ENCODE data around the gene TMEM232.

Gene TMEM232

GRCh38 chr5:110726249-110727024 is at the start of gene TMEM232:
Gene TMEM232 (minus strand): TSS chr5:110726671. CDS start chr5:110667352, 59,319 bp downstream.
- TF ChIP-seq GATA1 (IDR thresholded peaks at IDR 0.05; ENCODE audit: low read depth, low read length) (no peak), POLR2A (IDR thresholded peaks at IDR 0.05; ENCODE audit: low read length) (no peak)
- peak; percentile 77 to 81 for DNase-seq

GRCh38 chr5:110770286-110770685 is 43.8 kb upstream of the TMEM232 start:
- no peak for DNase-seq

GRCh38 chr5:110769000-110769681 is 42.7 kb upstream of the TMEM232 start:
- no peak for TF ChIP-seq GATA1 (IDR thresholded peaks at IDR 0.05; ENCODE audit: low read depth, low read length)
- TF ChIP-seq POLR2A (IDR thresholded peaks at IDR 0.05; ENCODE audit: low read length): no peak
- DNase-seq: no peak

More at GRCh38 chr5:110770286-110770685, 43.8 kb upstream of the TMEM232 start:
- TF ChIP-seq POLR2A (IDR thresholded peaks at IDR 0.05; ENCODE audit: low read length) (no peak), GATA1 (IDR thresholded peaks at IDR 0.05; ENCODE audit: low read depth, low read length) (no peak)

GRCh38 chr5:110768138-110768860 is 41.8 kb upstream of the TMEM232 start:
- no peak for DNase-seq
- TF ChIP-seq POLR2A (IDR thresholded peaks at IDR 0.05; ENCODE audit: low read length) (no peak), GATA1 (IDR thresholded peaks at IDR 0.05; ENCODE audit: low read depth, low read length) (no peak)

- TF ChIP-seq GATA1 (IDR thresholded peaks at IDR 0.05; ENCODE audit: low read depth, low read length) (no peak), POLR2A (IDR thresholded peaks at IDR 0.05; ENCODE audit: low read length) (no peak)
- DNase-seq: no peak
Observed at GRCh38 chr5:110760158-110760557, 33.7 kb upstream of the TMEM232 start.

GRCh38 chr5:110757118-110757729 is 30.8 kb upstream of the TMEM232 start:
- TF ChIP-seq POLR2A (IDR thresholded peaks at IDR 0.05; ENCODE audit: low read length) (no peak), GATA1 (IDR thresholded peaks at IDR 0.05; ENCODE audit: low read depth, low read length) (no peak)
- peak; percentile 65 to 85 for DNase-seq

GRCh38 chr5:110754181-110754580 is 27.7 kb upstream of the TMEM232 start:
- TF ChIP-seq GATA1 (IDR thresholded peaks at IDR 0.05; ENCODE audit: low read depth, low read length) (no peak), POLR2A (IDR thresholded peaks at IDR 0.05; ENCODE audit: low read length) (no peak)
- DNase-seq: no peak

GRCh38 chr5:110753600-110753999 is 27.1 kb upstream of the TMEM232 start:
- DNase-seq: peak; percentile 46 to 53
- TF ChIP-seq GATA1 (IDR thresholded peaks at IDR 0.05; ENCODE audit: low read depth, low read length) (no peak), POLR2A (IDR thresholded peaks at IDR 0.05; ENCODE audit: low read length) (no peak)

GRCh38 chr5:110752953-110753352 is 26.5 kb upstream of the TMEM232 start:
- no peak for DNase-seq
- TF ChIP-seq POLR2A (IDR thresholded peaks at IDR 0.05; ENCODE audit: low read length) (no peak), GATA1 (IDR thresholded peaks at IDR 0.05; ENCODE audit: low read depth, low read length) (no peak)

- DNase-seq: no peak
- no peak for TF ChIP-seq POLR2A (IDR thresholded peaks at IDR 0.05; ENCODE audit: low read length)
- TF ChIP-seq GATA1 (IDR thresholded peaks at IDR 0.05; ENCODE audit: low read depth, low read length): no peak
Observed at GRCh38 chr5:110751902-110752762, 25.7 kb upstream of the TMEM232 start.

GRCh38 chr5:110738812-110739651 is 12.6 kb upstream of the TMEM232 start, which contains the start of gene SLC25A46:
Gene SLC25A46 (plus strand): TSS chr5:110739007. CDS start chr5:110739120, 113 bp downstream.
- DNase-seq: peak; percentile 91 to 92
- TF ChIP-seq POLR2A (IDR thresholded peaks at IDR 0.05; ENCODE audit: low read length) (peak; percentile 82), GATA1 (IDR thresholded peaks at IDR 0.05; ENCODE audit: low read depth, low read length) (no peak)

GRCh38 chr5:110738503-110738811 is 12.0 kb upstream of the TMEM232 start:
- no peak for TF ChIP-seq POLR2A (IDR thresholded peaks at IDR 0.05; ENCODE audit: low read length)
- TF ChIP-seq GATA1 (IDR thresholded peaks at IDR 0.05; ENCODE audit: low read depth, low read length): no peak
- DNase-seq: no peak

Data from erythroblast (primary cell).